Measurements from ENCODE around the gene LRP1B.

LRP1B gene

GRCh38 chr2:140648393-140648792 is 1482.4 kb downstream of the LRP1B start:
- DNase-seq = no peak

- no peak for DNase-seq
Measured at GRCh38 chr2:140643761-140644187, 1487.0 kb downstream of the LRP1B start.

- no peak for DNase-seq
Measured at GRCh38 chr2:140641163-140641562, 1489.7 kb downstream of the LRP1B start.

GRCh38 chr2:140639628-140640027 is 1491.2 kb downstream of the LRP1B start:
- peak; percentile 57 for DNase-seq

- DNase-seq = no peak
Measured at GRCh38 chr2:140630557-140630956, 1500.3 kb downstream of the LRP1B start.

- no peak for DNase-seq
Measured at GRCh38 chr2:140627885-140628284, 1502.9 kb downstream of the LRP1B start.

DNA sequence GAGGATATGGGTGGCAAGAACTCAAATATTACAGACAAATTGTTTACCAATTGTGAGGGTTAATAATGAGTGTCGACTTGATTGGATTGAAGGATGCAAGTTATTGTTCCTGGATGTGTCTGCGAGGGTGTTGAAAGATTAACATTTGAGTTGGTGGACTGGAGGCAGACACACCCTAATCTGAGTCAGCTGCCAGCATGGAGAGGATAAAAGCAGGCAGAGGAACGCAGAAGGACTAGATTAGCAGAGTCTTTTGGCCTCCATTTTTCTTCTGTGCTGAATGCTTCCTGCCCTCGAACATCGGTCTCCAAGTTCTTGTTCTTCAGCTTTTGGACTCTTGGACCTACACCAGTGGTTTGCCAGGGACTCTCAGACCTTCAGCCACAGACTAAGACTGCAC is 1503.7 kb downstream of the LRP1B start:
- DNase-seq = no peak

DNA sequence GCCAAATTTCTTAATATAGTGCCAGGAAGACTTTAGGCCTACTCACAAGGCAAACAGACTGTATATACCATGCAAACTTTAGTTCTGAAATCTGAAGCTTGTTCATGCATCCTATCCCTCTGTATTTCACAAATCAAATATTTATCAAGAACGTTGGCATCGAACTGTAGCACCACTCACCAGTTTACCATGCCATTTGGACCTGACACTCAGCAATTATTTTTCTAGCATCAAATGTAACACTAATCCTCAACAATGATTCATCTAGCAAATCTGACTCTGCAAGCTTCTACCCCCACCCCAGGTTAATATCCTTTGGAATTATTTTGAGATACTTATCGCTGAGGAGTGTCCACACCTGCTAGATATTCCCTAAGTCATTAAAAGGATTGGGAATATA is 1506.6 kb downstream of the LRP1B start:
- DNase-seq = no peak

DNA sequence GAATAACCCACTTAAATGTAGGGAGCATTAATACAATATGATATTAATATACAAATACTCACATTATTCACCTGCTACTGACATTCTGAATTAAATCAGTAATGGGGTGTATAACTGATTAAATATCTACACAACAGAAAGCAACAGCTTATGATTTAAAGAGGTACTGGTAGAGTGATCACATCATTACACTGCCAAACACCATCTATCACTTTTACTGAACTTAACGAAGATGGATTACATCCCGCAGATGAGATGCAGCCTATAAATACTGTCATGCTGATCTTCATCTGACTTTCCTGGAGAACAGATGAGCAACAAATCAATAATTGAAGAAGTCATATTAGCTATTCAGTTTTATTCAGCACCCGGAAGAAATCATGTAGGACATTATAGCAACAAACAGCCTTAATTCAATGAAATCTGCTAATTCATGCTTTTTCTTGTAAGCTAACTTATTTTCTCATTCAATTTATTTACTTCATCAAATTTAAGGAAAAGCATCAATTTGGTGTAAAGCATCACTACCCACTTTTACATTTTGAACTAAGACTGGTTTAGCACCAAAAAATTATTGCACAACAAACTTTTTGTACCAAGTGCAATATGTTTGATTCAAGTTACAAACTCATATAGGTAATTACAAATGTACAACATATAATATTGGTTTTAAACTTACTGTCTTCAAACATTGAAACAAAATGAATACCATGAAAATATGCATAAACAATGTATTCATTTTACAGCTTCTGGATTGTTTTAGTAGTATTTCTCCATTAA is 1509.0 kb downstream of the LRP1B start:
- no peak for DNase-seq

DNA sequence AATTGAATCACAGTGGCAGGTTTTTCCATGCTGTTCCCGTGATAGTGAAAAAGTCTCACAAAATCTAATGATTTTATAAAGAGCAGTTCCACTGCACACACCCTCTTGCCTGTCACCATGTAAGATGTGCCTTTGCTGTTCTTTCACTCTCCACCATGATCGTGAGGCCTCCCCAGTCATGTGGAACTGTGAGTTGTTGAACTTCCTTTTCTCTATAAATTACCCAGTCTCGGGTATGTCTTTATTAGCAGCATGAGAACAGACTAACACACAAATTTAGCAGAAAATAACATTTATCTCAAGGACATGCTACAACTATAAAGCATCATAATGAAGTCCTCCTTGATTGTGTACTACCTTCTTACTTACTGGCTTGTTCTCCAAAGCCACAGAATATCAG is 1526.0 kb downstream of the LRP1B start:
- DNase-seq = no peak

GRCh38 chr2:140604096-140604495 is 1526.7 kb downstream of the LRP1B start:
- DNase-seq = no peak

DNA sequence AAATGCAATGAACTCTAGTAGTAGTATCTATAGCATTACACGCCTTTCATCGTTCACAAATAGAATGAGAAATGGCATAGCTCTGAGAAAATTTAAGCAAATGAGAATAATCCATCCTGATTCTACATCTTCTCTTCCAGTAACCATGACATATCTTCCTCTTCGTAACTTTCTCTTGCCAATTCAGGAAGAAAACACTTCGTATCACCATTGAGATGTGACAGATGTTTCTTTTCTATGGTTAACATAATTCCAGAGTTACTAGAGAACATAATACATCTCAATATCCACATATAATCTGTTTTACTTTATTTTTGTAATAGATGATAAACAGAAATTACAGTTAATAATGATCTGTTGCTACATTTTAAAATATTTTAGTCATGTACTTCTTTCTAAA is 1527.4 kb downstream of the LRP1B start:
- no peak for DNase-seq

GRCh38 chr2:140601801-140602200 is 1529.0 kb downstream of the LRP1B start:
- DNase-seq = no peak

GRCh38 chr2:140601342-140601741 is 1529.5 kb downstream of the LRP1B start:
- DNase-seq = no peak

DNA sequence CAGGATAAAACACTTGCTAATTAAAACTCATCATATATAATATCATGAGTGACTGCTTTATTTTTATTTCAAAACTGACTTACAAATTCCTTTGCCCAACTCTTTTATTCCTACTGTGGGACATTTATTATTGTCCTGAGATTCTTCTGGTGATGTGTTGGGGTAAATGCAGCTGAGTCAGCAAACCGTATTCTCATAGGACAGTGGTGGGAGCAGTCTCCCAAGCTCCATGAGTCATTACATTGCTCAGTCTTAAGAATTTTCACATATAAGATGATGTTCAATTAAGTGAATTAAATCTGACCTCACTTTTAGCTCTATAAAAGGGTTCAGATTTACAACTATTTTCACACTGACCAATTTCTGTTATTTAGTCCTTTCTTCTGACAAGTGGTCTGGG is 1530.7 kb downstream of the LRP1B start:
- DNase-seq = no peak

DNA sequence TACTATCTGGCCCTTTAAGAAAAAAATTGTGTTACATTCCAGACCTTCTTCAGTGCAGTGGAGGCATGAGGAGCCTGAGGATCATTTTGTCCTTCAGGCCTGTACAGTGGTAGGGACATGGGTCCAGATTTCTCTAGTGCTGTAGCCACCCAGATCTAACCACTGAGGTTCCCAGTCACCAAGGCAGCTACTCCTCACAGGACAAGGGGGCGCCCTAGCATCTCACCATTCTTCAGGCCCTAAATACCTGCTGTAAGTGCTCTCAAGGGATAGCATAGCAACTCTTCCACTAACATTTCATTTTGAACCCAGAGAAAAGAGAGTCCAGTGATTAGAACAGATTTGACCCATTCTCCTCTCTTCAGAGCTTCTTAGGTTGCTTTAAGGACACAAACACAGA is 1533.0 kb downstream of the LRP1B start:
- DNase-seq = no peak

DNA sequence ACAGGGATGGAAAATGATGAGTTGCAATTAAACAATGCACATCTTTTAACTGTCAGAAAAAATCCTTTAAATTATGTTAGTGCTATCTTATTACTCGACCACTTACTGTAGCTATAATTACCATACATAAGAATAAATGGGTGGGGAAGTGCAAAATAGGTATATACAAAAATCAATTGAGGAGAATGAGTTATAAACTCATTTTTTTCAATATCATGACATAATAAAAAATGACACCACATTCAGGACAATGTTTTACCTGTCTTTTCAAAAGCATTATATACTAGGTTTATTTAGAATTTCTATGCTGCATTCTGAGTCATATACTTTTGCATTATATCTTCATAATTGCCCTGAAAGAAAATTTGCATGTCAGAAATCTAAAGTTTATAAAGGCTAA is 1533.6 kb downstream of the LRP1B start:
- no peak for DNase-seq

GRCh38 chr2:140596447-140596846 is 1534.4 kb downstream of the LRP1B start:
- no peak for DNase-seq

- no peak for DNase-seq
Measured at GRCh38 chr2:140595107-140595506, 1535.7 kb downstream of the LRP1B start.

DNA sequence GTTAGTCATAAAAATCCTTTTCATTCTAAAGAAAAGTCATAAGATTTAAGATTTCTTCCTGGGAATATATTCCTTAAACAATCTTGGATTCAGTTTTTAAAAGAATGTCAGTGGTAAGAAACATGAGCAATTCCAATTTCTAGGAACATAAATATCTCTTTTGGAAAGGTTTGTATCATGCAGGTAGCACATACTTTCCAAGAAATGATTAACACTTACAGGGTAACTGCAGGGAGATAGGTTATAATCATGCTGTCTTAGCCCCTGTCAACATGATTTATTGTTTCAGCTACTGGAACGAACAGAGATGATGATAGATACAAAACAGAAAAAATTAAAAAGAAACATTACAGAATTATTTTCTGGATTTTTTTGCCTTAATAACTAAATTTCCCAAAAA is 1537.7 kb downstream of the LRP1B start:
- DNase-seq = no peak

GRCh38 chr2:140589696-140590095 is 1541.1 kb downstream of the LRP1B start:
- no peak for DNase-seq

GRCh38 chr2:140589273-140589672 is 1541.5 kb downstream of the LRP1B start:
- no peak for DNase-seq

GRCh38 chr2:140586379-140586778 is 1544.4 kb downstream of the LRP1B start:
- peak; percentile 39 for DNase-seq

DNA sequence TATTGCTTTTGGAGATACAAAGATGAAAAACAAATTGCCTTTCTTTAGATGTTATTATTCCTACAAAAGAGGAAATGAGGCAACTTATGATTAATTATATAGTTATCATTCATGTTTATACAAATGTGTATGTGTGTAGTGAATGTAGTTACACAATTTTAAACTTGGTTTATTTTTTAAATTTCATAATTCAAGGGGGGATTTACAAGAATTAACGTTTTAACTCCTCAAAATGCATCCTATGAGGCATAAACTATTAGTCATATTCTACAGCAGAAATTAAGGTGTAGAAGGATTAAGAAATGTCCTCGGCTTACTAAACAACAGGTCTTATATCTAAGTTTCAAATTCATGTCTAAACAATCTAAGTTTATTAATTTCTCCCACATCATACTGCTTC is 1545.8 kb downstream of the LRP1B start:
- DNase-seq = no peak

- DNase-seq = no peak
Measured at GRCh38 chr2:140584471-140584870, 1546.3 kb downstream of the LRP1B start.
